K562 (cell line): ENCODE results near the gene CYBB. TPM values are rescaled to one million over a fixed set of nuclear protein-coding genes. Genes with fewer than 3 reads are reported as not detected.

ENCODE experiments used
- ARHGAP35 ChIP-seq: fragments of 450-650 bp; IDR thresholded peaks from 2 replicates; pipeline ENCODE4 v1.6.1; 2018; ENCODE audit not compliant: partially characterized antibody
- CBX1 ChIP-seq: sonication (generic); IDR thresholded peaks from 2 replicates; pipeline ENCODE4 v1.6.1; 2016; ENCODE audit warnings: antibody characterized with exemption, low read depth, mild to moderate bottlenecking
- HDAC2 ChIP-seq: fragments of 450-650 bp; IDR thresholded peaks from 2 replicates; pipeline ENCODE4 v1.6.1; 2016; ENCODE audit warnings: mild to moderate bottlenecking
- HSF4 ChIP-seq: fragments of 250-450 bp; sonication (Bioruptor Pico); IDR thresholded peaks from 2 replicates; pipeline ENCODE4 v2.1.2; 2022; ENCODE audit warnings: mild to moderate bottlenecking, moderate library complexity, borderline replicate concordance
- MIER1 ChIP-seq: fragments of 450-650 bp; IDR thresholded peaks from 2 replicates; pipeline ENCODE4 v1.6.1; 2016; ENCODE audit warnings: antibody characterized with exemption, mild to moderate bottlenecking, low read depth
- SRF ChIP-seq, 2 experiments: fragments of 250-450, 450-650 bp in 1 of 2; sonication (Bioruptor Pico) in 1 of 2; sonication (generic) in 1 of 2; formaldehyde crosslinking; IDR thresholded peaks; 2 replicates each; pipeline versions ENCODE4 v1.5.0 to v1.5.1; 2020 to 2022; ENCODE audit warnings: mild to moderate bottlenecking in 1 of 2, missing genetic modification reagents in 1 of 2
- ZNF764 ChIP-seq: fragments of 250-450 bp; sonication (Bioruptor Pico); IDR thresholded peaks from 2 replicates; pipeline ENCODE4 v1.4.0; 2020; ENCODE audit warnings: low read depth, mild to moderate bottlenecking, moderate library complexity
- polyA plus RNA-seq, 8 experiments: library from polyadenylated mRNA; depleted of rRNA in 4 of 8; stranded (reverse) in 5 of 8; unstranded in 3 of 8; fragments of >200 nt; fragmentation: Nextera tagmentation in 2 of 8; fragmentation: Illumina TruSeq in 1 of 8; extraction: Ambion mirVana in 2 of 8; extraction: Trizol in 1 of 8; gene quantifications; 2 replicates each; pipeline versions ENCODE4 v1.2.1 to v1.2.3, GENCODE V29; 2011 to 2014; ENCODE audit warnings: inconsistent platforms in 1 of 8, missing spikeins in 1 of 8
- total RNA-seq, 7 experiments: library from RNA; depleted of rRNA in 6 of 7; stranded (reverse); fragments of >200 nt in 6 of 7; fragmentation: Illumina TruSeq in 2 of 7; extraction: Trizol in 2 of 7; gene quantifications; 2 replicates each; pipeline versions ENCODE4 v1.2.1 to v1.2.3, GENCODE V29; 2011 to 2021; ENCODE audit warnings: low replicate concordance in 1 of 7
- TF ChIP-seq, protein P1 (sequence below): fragments of 450-650 bp; IDR thresholded peaks from 2 replicates; pipeline ENCODE4 v1.6.1; 2016
- TF ChIP-seq, protein P2 (sequence below): fragments of 150-350 bp; conservative IDR thresholded peaks from 2 replicates; pipeline ENCODE4 v1.6.1; 2014; ENCODE audit warnings: low read length
- TF ChIP-seq, protein P3 (sequence below): sonication (generic); formaldehyde crosslinking; IDR thresholded peaks from 2 replicates; pipeline ENCODE4 v1.8.1; 2023; ENCODE audit warnings: mild to moderate bottlenecking, missing genetic modification reagents, moderate library complexity
- TF ChIP-seq, protein P4 (sequence below): fragments of 250-450 bp; sonication (Bioruptor Pico); IDR thresholded peaks from 2 replicates; pipeline ENCODE4 v1.9.0; 2021; ENCODE audit warnings: mild to moderate bottlenecking
- TF ChIP-seq, protein P5 (sequence below), 3 experiments: IDR thresholded peaks in 2 of 3; conservative IDR thresholded peaks in 1 of 3; 2 replicates each; pipeline ENCODE4 v1.5.1; 2011 to 2012; ENCODE audit warnings: low read length in 3 of 3, mild to moderate bottlenecking in 3 of 3, control low read depth in 2 of 3, improper control_type of control experiment in 1 of 3, inconsistent platforms in 1 of 3, low read depth in 1 of 3, mixed read lengths in 1 of 3, moderate library complexity in 1 of 3; ENCODE audit not compliant: insufficient read depth in 2 of 3

CYBB gene
- total and polyA plus RNA-seq, 9 of the 15 experiments (the other 6 are each of a cell fraction or from before 2014, with no cell fraction given): 0.25 to 1.3 (median 0.74) TPM

DNA sequence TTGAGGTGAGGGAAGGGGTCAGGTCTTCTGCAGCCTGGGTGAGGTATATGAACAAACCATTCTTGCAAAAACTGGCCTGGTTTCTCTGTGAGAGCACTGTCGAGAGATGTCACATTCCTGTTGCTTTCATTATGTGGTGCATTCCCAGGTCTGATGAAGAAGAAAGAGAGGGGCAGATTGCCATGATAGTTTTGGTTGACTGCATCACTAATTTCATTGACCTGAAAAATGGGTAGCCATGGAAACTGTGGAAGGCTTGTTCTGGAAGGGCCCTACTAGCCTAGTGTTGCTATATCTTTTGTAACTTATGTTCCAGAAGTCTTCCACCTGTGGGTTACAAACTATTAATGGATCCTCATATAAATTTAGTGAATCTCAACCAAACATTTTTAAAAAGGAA lies 32.9 kb upstream of the CYBB start (continued):
- no peak for TF ChIP-seq SRF (CRISPR knock-in tag; IDR thresholded peaks at IDR 0.05)
- no peak for TF ChIP-seq HSF4 (CRISPR knock-in tag)
- TF ChIP-seq, protein P1, sequence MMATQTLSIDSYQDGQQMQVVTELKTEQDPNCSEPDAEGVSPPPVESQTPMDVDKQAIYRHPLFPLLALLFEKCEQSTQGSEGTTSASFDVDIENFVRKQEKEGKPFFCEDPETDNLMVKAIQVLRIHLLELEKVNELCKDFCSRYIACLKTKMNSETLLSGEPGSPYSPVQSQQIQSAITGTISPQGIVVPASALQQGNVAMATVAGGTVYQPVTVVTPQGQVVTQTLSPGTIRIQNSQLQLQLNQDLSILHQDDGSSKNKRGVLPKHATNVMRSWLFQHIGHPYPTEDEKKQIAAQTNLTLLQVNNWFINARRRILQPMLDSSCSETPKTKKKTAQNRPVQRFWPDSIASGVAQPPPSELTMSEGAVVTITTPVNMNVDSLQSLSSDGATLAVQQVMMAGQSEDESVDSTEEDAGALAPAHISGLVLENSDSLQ: no peak
- TF ChIP-seq, protein P2, sequence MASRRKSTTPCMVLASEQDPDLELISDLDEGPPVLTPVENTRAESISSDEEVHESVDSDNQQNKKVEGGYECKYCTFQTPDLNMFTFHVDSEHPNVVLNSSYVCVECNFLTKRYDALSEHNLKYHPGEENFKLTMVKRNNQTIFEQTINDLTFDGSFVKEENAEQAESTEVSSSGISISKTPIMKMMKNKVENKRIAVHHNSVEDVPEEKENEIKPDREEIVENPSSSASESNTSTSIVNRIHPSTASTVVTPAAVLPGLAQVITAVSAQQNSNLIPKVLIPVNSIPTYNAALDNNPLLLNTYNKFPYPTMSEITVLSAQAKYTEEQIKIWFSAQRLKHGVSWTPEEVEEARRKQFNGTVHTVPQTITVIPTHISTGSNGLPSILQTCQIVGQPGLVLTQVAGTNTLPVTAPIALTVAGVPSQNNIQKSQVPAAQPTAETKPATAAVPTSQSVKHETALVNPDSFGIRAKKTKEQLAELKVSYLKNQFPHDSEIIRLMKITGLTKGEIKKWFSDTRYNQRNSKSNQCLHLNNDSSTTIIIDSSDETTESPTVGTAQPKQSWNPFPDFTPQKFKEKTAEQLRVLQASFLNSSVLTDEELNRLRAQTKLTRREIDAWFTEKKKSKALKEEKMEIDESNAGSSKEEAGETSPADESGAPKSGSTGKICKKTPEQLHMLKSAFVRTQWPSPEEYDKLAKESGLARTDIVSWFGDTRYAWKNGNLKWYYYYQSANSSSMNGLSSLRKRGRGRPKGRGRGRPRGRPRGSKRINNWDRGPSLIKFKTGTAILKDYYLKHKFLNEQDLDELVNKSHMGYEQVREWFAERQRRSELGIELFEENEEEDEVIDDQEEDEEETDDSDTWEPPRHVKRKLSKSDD: no peak
- TF ChIP-seq, protein P3, sequence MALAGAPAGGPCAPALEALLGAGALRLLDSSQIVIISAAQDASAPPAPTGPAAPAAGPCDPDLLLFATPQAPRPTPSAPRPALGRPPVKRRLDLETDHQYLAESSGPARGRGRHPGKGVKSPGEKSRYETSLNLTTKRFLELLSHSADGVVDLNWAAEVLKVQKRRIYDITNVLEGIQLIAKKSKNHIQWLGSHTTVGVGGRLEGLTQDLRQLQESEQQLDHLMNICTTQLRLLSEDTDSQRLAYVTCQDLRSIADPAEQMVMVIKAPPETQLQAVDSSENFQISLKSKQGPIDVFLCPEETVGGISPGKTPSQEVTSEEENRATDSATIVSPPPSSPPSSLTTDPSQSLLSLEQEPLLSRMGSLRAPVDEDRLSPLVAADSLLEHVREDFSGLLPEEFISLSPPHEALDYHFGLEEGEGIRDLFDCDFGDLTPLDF: no peak
- TF ChIP-seq CBX1: no peak
- TF ChIP-seq MIER1: no peak
- no peak for TF ChIP-seq HDAC2
- TF ChIP-seq, protein P4, sequence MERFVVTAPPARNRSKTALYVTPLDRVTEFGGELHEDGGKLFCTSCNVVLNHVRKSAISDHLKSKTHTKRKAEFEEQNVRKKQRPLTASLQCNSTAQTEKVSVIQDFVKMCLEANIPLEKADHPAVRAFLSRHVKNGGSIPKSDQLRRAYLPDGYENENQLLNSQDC (CRISPR knock-in tag): no peak
- TF ChIP-seq, protein P5, sequence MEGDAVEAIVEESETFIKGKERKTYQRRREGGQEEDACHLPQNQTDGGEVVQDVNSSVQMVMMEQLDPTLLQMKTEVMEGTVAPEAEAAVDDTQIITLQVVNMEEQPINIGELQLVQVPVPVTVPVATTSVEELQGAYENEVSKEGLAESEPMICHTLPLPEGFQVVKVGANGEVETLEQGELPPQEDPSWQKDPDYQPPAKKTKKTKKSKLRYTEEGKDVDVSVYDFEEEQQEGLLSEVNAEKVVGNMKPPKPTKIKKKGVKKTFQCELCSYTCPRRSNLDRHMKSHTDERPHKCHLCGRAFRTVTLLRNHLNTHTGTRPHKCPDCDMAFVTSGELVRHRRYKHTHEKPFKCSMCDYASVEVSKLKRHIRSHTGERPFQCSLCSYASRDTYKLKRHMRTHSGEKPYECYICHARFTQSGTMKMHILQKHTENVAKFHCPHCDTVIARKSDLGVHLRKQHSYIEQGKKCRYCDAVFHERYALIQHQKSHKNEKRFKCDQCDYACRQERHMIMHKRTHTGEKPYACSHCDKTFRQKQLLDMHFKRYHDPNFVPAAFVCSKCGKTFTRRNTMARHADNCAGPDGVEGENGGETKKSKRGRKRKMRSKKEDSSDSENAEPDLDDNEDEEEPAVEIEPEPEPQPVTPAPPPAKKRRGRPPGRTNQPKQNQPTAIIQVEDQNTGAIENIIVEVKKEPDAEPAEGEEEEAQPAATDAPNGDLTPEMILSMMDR (IDR thresholded peaks at IDR 0.05 in 2 of 3, conservative IDR thresholded peaks at IDR 0.05 in 1 of 3; ENCODE audit: insufficient read depth in 2 of 3, low read depth in 1 of 3, low read length in 3 of 3): no peak
- no peak for TF ChIP-seq ZNF764 (CRISPR knock-in tag)
- TF ChIP-seq ARHGAP35: no peak
